Stomach (tissue), 9 donors: Measurements from ENCODE around the gene C2CD3. TPM values are rescaled to one million over a fixed set of nuclear protein-coding genes. Genes with fewer than 3 reads are reported as not detected.
A peak's percentile ranks its signal among the peaks of the same experiment; 100 is the strongest.
"Not testable (repeated sequence)": the region's sequence is repeated elsewhere in the genome, so short reads cannot be mapped to it uniquely, and the experiment has no call there.

Experiments used
- DNase-seq, 2 donors: peaks; one replicate each; pipeline versions ENCODE4 v3.0.0 to v3.0.0-alpha.2; 2013 to 2019
- H3K27ac ChIP-seq, 5 donors: fragments of 200-600 bp in 4 of 5; sonication (generic) in 4 of 5; one replicate each; pipeline ENCODE4 v1.5.1; 2013 to 2019; ENCODE audit warnings: mild to moderate bottlenecking in 1 of 5, moderate library complexity in 1 of 5
- H3K27me3 ChIP-seq, 3 donors: fragments of 200-600 bp; sonication (generic); one replicate each; pipeline ENCODE4 v1.5.1; 2017 to 2019; ENCODE audit warnings: mixed run types in 1 of 3
- H3K36me3 ChIP-seq, 4 donors: fragments of 200-600 bp; sonication (generic); 1 replicate in 3 of 4; 2 replicates in 1 of 4; pipeline ENCODE4 v1.5.1; 2016 to 2019
- H3K4me1 ChIP-seq, 4 donors: fragments of 200-600 bp; sonication (generic); one replicate each; pipeline ENCODE4 v1.5.1; 2016 to 2019
- H3K4me3 ChIP-seq, 4 donors: fragments of 200-600 bp; sonication (generic) in 3 of 4; one replicate each; pipeline ENCODE4 v1.5.1; 2016 to 2019; ENCODE audit warnings: mild to moderate bottlenecking in 1 of 4
- H3K9me3 ChIP-seq, 4 donors: fragments of 200-600 bp; sonication (generic); one replicate each; pipeline ENCODE4 v1.5.1; 2016 to 2019
- CTCF ChIP-seq, 7 experiments: fragments of 450-650 bp in 4 of 7; fragments of 200-600 bp in 3 of 7; sonication (generic) in 3 of 7; IDR thresholded peaks; one replicate each; pipeline ENCODE4 v1.5.1; 2016 to 2019; ENCODE audit warnings: antibody characterized with exemption in 7 of 7, control low read depth in 2 of 7, mild to moderate bottlenecking in 1 of 7
- EP300 ChIP-seq: sonication (generic); formaldehyde crosslinking; IDR thresholded peaks from one replicate; pipeline ENCODE4 v1.6.1; 2017; ENCODE audit warnings: antibody characterized with exemption
- POLR2A ChIP-seq, 4 donors: fragments of 450-650 bp; IDR thresholded peaks; one replicate each; pipeline ENCODE4 v1.6.1; 2016; ENCODE audit warnings: antibody characterized with exemption in 4 of 4, control low read depth in 2 of 4, mild to moderate bottlenecking in 1 of 4, moderate library complexity in 1 of 4
- POLR2AphosphoS5 ChIP-seq, 3 donors: sonication (generic); formaldehyde crosslinking; IDR thresholded peaks; one replicate each; pipeline ENCODE4 v1.6.1; 2016; ENCODE audit warnings: antibody characterized with exemption in 3 of 3
- WGBS, 5 donors: extraction: QIAGEN DNeasy Blood & Tissue Kit in 3 of 5; methylation state at CpG; one replicate each; pipeline versions ENCODE4 v1.1.5 to v1.1.7; 2013 to 2018; 5-methylcytosine and 5-hydroxymethylcytosine counted together
- intact Hi-C: fragments of 100-400 bp; cut with DNase I; formaldehyde crosslinking; loops from one replicate; pipeline ENCODE4 v1.15.1; 2023; ENCODE audit warnings: low total_unique reads
- polyA plus RNA-seq, 3 donors: library from polyadenylated mRNA; stranded (reverse); fragments of 200-250 nt; gene quantifications; one replicate each; pipeline ENCODE4 v1.2.3, GENCODE V29; 2013
- total RNA-seq, 5 donors: library from RNA; depleted of rRNA; stranded (reverse); fragments of >200 nt; gene quantifications; one replicate each; pipeline versions ENCODE4 v1.1.0 to v1.2.3, GENCODE V29; 2014 to 2016
- donor health status: healthy with polysubstance abuse.
- donor health status: Bipolar disorder and iron deficiency.
- donor health status: healthy.

The C2CD3 gene
- total and polyA plus RNA-seq, 8 donors = 5.6 to 176 (median 38.6) TPM

GRCh38 chr11:73989156-73989555, 181.6 kb downstream of the C2CD3 start:
- Histone ChIP-seq H3K36me3 (no peaks in the 10 kb centered on the region), H3K9me3 (no peaks in the 10 kb centered on the region), H3K4me3 (no peak overlapping the region), H3K4me1 (peaks cover 0 to 4% (median under 1%) of the 10 kb centered on the region in 4 donors), H3K27me3 (no peaks in the 10 kb centered on the region), H3K27ac (no peak overlapping the region)
- WGBS, 5 donors = 84 to 97% (median 91%) methylated on average over 6 of the region's 6 CpGs
- intact Hi-C loops = no loop called here
- TF ChIP-seq POLR2A (IDR thresholded peaks at IDR 0.05) (no peak), POLR2AphosphoS5 (IDR thresholded peaks at IDR 0.05) (no peak), EP300 (no peak), CTCF (IDR thresholded peaks at IDR 0.05) (no peak)
- DNase-seq = no peak

- Histone ChIP-seq H3K27me3 (no peaks in the 10 kb centered on the region), H3K36me3 (no peaks in the 10 kb centered on the region), H3K4me1 (peaks cover 8 to 13% (median 9%) of the 10 kb centered on the region in 4 donors), H3K4me3 (no peak overlapping the region), H3K27ac (no peak overlapping the region), H3K9me3 (no peaks in the 10 kb centered on the region)
- no peak for DNase-seq
- 83 to 93% (median 87%) methylated on average over 7 of the region's 7 CpGs for whole genome bisulfite sequencing, 5 donors
- no peak for TF ChIP-seq POLR2A (IDR thresholded peaks at IDR 0.05)
- TF ChIP-seq CTCF (IDR thresholded peaks at IDR 0.05) = no peak
- TF ChIP-seq EP300 = no peak
- TF ChIP-seq POLR2AphosphoS5 (IDR thresholded peaks at IDR 0.05) = no peak
- intact Hi-C loops = no loop called here
Measured at GRCh38 chr11:73988227-73988626, 182.6 kb downstream of the C2CD3 start.

- H3K27me3 ChIP-seq, DNase-seq, intact Hi-C loops, H3K4me3 ChIP-seq, H3K36me3 ChIP-seq, H3K27ac ChIP-seq, H3K9me3 ChIP-seq: not testable (repeated sequence)
- WGBS, 5 donors = 91 to 93% (median 91%) methylated on average over 4 of the region's 4 CpGs
- peaks cover 21 to 32% (median 24%) of the 10 kb centered on the region in 4 donors for H3K4me1 ChIP-seq
Measured at GRCh38 chr11:73985661-73986060, 185.1 kb downstream of the C2CD3 start.

- intact Hi-C loops = no loop called here
- WGBS, 5 donors = 52 to 61% (median 58%) methylated on average over 18 of the region's 18 CpGs
- H3K27me3 ChIP-seq = no peaks in the 10 kb centered on the region
- H3K9me3 ChIP-seq = no peaks in the 10 kb centered on the region
- H3K36me3 ChIP-seq = peaks cover 0 to 5% (median under 1%) of the 10 kb centered on the region in 4 donors
- peak overlapping the region; percentile 57 to 64 (median 62) for H3K4me3 ChIP-seq
- peaks cover 26 to 49% (median 38%) of the 10 kb centered on the region in 4 donors for H3K4me1 ChIP-seq
- peak overlapping the region; percentile 89 to 96 (median 92) for H3K27ac ChIP-seq
- TF ChIP-seq EP300 (no peak), POLR2AphosphoS5 (IDR thresholded peaks at IDR 0.05) (no peak)
- no peak for DNase-seq
Measured at GRCh38 chr11:73983741-73984538, 186.9 kb downstream of the C2CD3 start.

- peaks cover 26 to 57% (median 43%) of the 10 kb centered on the region in 4 donors for H3K4me1 ChIP-seq
- no peaks in the 10 kb centered on the region for H3K9me3 ChIP-seq
- peak; percentile 94 to 98 for DNase-seq
- intact Hi-C loops = no loop called here
- H3K27me3 ChIP-seq = no peaks in the 10 kb centered on the region
- 0 to 2% (median 0%) methylated on average over 37 to 56 of the region's 56 CpGs for WGBS, 5 donors
- H3K27ac ChIP-seq = peak overlapping the region; percentile 89 to 96 (median 92)
- peak overlapping the region; percentile 57 to 64 (median 62) for H3K4me3 ChIP-seq
- H3K36me3 ChIP-seq = peaks cover 2 to 13% (median 8%) of the 10 kb centered on the region in 4 donors
- peak in 2 of 4 donors; percentile 32 to 72 for TF ChIP-seq POLR2A (IDR thresholded peaks at IDR 0.05)
- peak; percentile 25 to 90 (median 80) for TF ChIP-seq POLR2AphosphoS5 (IDR thresholded peaks at IDR 0.05)
- no peak for TF ChIP-seq CTCF (IDR thresholded peaks at IDR 0.05)
Measured at GRCh38 chr11:73982990-73983740, 187.6 kb downstream of the C2CD3 start.
